ENCODE data around the gene PPP1R12C.

Gene PPP1R12C

GRCh38 chr19:55146705-55147273, 29.4 kb upstream of the PPP1R12C start:
- DNase-seq (ENCODE audit: low read depth in 2 of 2): no peak

DNA sequence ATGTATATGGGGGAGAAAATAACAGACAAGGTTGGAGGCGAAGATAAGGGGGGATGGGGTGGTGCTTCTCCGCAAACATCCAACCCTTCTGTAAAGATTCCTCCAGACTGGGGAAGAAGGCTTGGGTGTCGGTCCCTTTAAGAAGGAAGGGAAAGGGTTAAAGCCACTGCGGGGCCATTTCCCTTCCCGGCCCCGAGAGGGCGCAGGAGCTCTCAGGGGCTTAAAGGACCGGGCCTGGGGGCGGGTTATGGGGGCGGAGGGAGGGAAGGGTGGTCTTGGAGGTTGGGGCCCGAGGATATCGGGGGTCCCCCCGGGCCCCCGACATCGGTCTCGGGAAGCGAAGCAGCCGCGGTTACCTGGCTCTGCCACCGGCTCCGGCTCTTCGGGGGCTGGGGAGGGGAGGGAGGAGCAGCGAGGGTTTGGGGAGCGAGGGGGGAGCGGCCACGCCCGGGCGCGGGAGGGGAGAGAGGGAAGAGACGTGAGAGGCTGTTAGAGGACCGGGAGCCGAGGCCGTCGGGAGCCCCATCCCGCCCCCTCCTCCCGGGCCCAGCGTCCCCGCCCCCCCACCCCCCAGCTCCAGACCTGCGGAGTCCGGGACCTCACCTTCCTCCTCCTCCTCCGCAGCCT, 28.8 kb upstream of the PPP1R12C start:
- no peak for DNase-seq (ENCODE audit: low read depth in 2 of 2)

GRCh38 chr19:55145232-55145631, 27.8 kb upstream of the PPP1R12C start:
- DNase-seq (ENCODE audit: low read depth in 2 of 2): no peak

DNA sequence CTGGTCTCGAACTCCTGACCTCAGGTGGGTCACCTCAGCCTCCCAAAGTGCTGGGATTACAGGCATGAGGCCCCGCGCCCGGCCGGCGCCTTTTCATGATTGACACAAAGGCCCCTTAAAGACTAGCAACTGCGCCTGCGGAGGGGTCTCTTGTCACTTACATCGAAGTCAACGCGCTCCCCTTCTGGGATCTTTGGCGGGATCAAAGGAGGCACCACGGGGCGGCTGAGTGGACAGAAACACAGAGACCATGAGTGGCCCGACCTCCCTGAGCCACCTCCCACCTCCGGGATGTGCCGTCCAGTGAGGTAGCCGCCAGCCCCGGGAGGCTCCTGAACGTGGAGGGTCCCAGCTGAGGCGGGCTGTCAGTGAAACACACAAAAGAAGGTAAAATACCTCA, 24.3 kb upstream of the PPP1R12C start:
- no peak for DNase-seq (ENCODE audit: low read depth in 2 of 2)

DNA sequence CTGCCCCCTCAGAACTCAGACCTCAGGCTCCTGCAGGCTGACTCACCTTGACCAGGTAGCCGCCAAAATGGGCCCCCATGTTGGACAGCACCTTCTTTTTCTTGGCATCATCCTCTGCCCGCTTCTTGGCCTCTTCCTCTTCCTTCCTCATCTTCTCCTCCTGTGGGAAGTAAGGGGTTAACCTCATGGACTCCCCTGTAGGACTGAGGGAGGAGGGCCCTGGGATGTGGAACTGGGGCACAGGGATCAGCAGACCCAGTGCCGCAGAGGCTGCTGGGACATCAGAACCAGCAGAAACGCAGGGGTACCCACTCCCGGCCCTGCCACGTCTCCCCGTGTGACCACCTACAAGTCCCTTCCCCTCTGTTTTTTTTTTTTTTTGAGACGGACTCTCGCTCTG, 20.5 kb upstream of the PPP1R12C start:
- no peak for DNase-seq (ENCODE audit: low read depth in 2 of 2)

DNA sequence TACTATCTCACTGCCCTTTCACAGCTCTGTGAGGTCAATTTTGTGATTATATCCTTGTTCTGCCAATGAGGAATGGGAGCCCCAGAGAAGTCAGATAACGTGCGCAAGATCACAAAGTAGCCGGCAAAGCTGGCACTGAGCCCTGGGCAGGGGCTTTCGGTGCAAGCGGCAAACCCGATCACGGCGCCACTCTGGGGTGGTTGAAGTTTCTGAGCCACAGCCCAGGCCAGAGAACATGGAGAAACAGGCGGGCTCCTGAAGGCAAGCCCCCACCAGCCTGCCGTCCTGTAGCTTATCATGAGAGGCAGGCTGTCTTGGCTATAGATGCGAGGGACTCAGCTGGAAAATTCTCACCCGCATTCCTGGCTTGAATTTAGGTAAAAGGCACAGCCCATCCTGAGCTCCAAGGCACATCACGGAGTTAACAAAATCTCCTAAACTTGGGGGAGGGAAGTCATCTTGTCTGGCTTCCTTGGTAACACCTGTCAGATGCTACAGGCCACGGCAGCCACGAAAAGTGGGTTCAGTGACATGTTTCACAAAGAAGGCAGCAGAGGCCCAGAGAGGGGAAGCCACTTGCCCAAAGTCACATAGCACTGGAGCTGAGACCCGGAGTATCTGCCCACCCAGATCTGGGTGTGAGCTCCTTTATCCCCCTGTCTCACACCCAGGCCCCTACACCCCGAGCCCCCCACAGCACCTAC, 19.1 kb upstream of the PPP1R12C start:
- DNase-seq (ENCODE audit: low read depth in 2 of 2): no peak

DNA sequence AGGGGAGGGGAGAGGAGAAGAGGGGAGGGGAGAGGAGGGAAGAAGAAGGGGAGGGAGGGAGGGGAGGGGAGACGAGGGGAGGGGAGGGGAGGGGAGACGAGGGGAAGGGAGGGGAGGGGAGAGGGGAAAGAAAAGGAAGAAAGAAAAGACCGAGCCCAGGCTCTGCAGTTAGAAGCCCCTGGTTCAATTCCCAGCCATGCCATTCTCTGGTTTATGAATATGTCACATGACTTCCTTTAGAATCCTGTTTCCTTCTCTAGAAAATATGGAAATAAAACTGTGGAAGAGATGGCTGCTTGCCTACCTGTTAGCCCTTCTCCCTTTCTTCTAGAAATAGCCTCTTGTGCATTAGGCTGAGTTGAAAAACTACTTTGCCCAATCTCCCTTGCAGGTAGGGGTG, 17.3 kb upstream of the PPP1R12C start:
- DNase-seq (ENCODE audit: low read depth in 2 of 2): no peak

DNA sequence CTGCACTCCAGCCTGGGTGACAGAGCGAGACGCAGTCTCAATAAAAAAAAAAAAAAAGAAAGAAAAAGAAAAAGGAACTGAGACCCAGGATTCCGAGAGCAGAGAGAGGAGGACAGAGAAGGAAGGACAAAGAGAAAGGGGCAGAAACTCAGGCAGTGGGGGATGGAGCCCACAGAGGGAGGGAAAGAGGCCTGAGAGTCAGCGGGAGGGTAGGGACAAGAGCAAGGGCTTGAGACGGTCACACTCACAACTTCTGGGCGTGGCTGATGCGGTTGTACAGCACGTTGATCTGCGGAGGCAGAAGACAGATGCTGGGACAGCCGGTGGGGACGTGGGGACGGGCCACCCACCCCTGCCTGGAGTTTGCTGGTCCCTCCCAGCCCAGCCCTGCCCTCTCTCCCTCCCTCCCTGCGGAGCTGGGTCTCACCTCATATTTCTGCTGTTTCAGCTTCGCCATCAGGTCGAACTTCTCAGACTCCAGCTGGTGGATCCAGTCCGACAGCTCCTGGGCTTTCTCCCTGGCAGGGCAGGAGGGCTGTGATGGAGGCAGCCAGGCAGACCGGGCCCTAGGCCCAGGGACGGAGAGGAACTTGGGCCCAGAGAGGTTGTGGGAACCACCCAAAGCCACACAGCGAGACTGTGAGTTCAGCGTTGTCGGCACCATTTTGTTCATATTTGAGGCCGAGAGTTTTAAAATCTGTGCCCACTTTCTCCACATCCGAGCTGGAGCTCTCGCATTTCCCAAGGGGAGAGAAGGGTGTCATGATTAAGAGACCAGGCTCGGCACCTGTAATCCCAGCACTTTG, 16.4 kb upstream of the PPP1R12C start:
- no peak for DNase-seq (ENCODE audit: low read depth in 2 of 2)

DNA sequence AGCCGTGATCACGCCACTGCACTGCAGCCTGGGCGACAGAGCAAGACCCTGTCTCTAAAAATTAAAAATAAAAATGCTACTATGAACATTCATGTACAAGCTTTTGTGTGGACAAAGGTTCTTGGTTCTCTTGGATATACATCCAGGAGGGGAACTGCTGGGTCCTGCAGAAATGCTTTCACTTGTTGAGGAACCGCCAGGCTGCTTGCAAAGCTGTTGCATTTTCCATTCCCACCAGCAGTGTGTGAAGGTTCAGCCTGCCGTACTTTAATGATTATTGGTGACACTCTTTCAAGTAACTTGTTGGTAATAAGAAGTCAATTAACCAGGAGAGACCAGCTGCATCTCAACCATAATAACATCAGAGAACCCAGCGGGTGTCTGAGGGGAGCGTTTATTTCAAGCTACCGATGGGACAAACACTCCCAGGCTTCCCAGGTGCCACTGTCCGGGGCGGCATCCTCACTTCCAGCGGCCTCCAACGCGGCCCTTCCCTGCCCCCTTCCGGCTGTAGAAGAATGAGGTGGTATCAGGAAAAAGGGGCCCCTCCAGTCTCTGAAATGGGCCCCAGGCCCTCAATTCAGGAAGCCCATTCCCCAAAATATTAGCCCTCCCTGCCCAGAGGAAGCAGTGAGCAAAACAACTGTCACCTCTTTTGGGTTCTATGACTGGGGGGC, 15.2 kb upstream of the PPP1R12C start:
- DNase-seq (ENCODE audit: low read depth in 2 of 2): no peak

DNA sequence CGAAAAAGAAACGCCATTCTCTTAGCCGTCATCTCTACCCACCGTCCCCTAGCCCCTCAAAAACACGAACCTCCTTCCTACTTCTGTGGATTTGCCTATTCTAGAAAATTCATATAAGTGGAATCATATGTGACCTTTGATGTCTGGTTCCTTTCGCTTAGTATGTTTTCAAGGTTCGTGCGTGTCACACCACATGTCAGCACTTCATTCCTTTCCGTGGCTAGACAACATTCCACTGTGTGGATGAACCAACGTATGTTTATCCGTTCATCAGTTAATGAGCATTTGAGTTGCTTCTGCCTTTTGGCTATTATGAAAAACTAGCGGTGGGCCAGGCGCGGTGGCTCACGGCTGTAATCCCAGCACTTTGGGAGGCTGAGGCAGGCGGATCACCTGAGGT, 14.0 kb upstream of the PPP1R12C start:
- DNase-seq (ENCODE audit: low read depth in 2 of 2): no peak

DNA sequence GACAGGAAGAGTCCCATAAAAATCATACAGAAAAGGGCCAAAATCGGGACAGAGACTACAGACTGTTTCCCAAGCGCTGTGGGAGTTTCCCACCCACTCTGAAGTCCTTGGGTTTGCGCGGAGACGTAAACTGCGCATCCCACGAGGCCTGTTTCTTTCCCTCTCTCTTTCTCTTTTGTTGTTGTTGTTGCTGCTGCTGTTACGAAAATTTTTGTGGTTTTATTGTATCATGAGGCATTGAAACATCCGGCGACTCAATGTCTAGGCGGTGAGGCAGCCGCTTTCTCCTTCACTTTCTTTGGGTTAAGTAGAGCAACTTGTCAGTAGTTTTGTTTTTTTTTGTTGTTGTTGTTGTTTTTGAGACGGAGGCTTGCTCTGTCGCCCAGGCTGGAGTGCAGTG, 1.6 kb upstream of the PPP1R12C start:
- DNase-seq (ENCODE audit: low read depth in 2 of 2): no peak

- no peak for DNase-seq (ENCODE audit: low read depth in 2 of 2)
These were observed 1.1 kb upstream of the PPP1R12C start for GRCh38 chr19:55118401-55118991.

GRCh38 chr19:55117663-55118391, 390 bp upstream of the PPP1R12C start:
- peak; percentile 96 to 98 for DNase-seq (ENCODE audit: low read depth in 2 of 2)

- peak in 1 of 2 donors; percentile 39 for DNase-seq (ENCODE audit: low read depth in 2 of 2)
These were observed 1.1 kb downstream of the PPP1R12C start for GRCh38 chr19:55116232-55116858.

DNA sequence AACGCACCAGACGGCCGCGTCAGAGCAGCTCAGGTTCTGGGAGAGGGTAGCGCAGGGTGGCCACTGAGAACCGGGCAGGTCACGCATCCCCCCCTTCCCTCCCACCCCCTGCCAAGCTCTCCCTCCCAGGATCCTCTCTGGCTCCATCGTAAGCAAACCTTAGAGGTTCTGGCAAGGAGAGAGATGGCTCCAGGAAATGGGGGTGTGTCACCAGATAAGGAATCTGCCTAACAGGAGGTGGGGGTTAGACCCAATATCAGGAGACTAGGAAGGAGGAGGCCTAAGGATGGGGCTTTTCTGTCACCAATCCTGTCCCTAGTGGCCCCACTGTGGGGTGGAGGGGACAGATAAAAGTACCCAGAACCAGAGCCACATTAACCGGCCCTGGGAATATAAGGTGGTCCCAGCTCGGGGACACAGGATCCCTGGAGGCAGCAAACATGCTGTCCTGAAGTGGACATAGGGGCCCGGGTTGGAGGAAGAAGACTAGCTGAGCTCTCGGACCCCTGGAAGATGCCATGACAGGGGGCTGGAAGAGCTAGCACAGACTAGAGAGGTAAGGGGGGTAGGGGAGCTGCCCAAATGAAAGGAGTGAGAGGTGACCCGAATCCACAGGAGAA, 1.9 kb downstream of the PPP1R12C start:
- DNase-seq (ENCODE audit: low read depth in 2 of 2): no peak

GRCh38 chr19:55114566-55115145, 2.8 kb downstream of the PPP1R12C start:
- no peak for DNase-seq (ENCODE audit: low read depth in 2 of 2)

GRCh38 chr19:55113570-55114039, 3.8 kb downstream of the PPP1R12C start:
- DNase-seq (ENCODE audit: low read depth in 2 of 2): no peak

DNA sequence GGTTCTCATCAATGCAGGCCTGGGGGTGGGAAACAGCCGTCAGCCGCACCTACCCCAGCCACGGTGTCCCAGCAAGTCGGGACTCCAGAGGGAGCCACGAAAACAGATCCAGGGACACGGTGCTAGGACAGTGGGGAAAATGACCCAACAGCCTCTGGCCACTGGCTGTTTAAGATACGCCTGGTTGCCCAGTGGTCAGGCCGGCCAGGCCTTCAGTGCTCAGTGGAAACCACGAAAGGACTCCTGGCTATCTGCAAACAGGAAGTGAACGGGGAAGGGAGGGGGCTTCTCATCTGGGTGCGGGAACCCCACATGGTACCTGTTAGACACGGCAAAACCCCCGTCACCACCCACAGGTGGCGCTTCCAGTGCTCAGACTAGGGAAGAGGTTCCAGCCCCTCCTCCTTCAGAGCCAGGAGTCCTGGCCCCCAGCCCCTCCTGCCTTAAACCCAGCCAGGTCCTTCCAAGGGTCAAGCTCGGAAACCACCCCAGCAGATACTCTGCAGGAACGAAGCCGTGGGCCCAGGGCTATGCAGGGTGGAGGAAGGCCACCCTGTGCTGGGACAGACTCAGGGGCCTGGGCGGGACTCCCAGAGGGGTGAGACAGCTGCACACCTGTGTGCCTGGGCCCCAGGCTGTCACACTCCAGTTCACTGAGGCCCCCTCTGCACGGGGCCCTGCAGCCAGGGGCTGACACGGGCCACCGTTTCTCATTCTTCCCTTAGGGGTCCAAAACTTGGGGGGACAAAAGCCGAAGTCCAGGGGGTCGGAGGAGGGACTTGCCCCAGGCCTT, 4.5 kb downstream of the PPP1R12C start:
- no peak for DNase-seq (ENCODE audit: low read depth in 2 of 2)
